K562 (cell line): ENCODE data around the gene CGGBP1. TPM values are rescaled to one million over a fixed set of nuclear protein-coding genes. Genes with fewer than 3 reads are reported as not detected.

Experiments used
- ATAC-seq: fragments of 200-7000 bp; cut with Tn5 transposase; 3 replicates; pipeline ENCODE4 v1.9.1; 2020; ENCODE audit warnings: moderate library complexity
- BruUV-seq: library from RNA; stranded (reverse); fragments of 400-500 nt; replicated peaks from 2 replicates; lab custom pipeline; 2021; lab: Mats Ljungman, UMichigan
- CTCF ChIA-PET: fragments of 300-600 bp; formaldehyde crosslinking; extraction: SDS; loops from one replicate; lab custom pipeline; 2021; ENCODE audit warnings: low intra/inter-chr PET ratio; lab: Yijun Ruan, JAX
- POLR2A ChIA-PET: fragments of 300-600, 350-650 bp; sonication (Branson Sonifier 250); formaldehyde crosslinking; extraction: SDS; loops from one replicate; lab custom pipeline; 2021; ENCODE audit warnings: antibody characterized with exemption, inconsistent platforms; lab: Yijun Ruan, JAX
- DNase-seq, 4 experiments: peaks; one replicate each; pipeline versions ENCODE4 v3.0.0 to v3.0.0-alpha.2; 2011 to 2018; ENCODE audit warnings: low spot score in 3 of 4, mixed read lengths in 3 of 4; ENCODE audit errors: extremely low read depth in 1 of 4
- FAIRE-seq: peaks from 2 replicates; lab custom pipeline; 2011; peaks lifted over from hg19 to GRCh38; lab: Jason Lieb, UNC
- H2AFZ ChIP-seq: 2 replicates; pipeline ENCODE4 v1.6.0; 2011; ENCODE audit warnings: low read depth, low read length, control low read depth, inconsistent platforms
- H3K27ac ChIP-seq: fragments of 200-600 bp; 3 replicates; pipeline ENCODE4 v1.8.0; 2011; ENCODE audit warnings: low read depth, mild to moderate bottlenecking, control low read depth, inconsistent platforms, low read length, moderate library complexity, mixed read lengths; ENCODE audit errors: extremely low read depth
- H3K27me3 ChIP-seq, 2 experiments: fragments of 300-600 bp in 1 of 2; 2 replicates in 1 of 2; 3 replicates in 1 of 2; pipeline versions ENCODE4 v1.6.0 to v1.8.0; 2011; ENCODE audit warnings: inconsistent platforms in 2 of 2, low read length in 2 of 2, mild to moderate bottlenecking in 1 of 2, mixed read lengths in 1 of 2, moderate library complexity in 1 of 2; ENCODE audit not compliant: control insufficient read depth in 2 of 2, insufficient read depth in 2 of 2
- H3K36me3 ChIP-seq: fragments of 300-600 bp; 3 replicates; pipeline ENCODE4 v1.8.0; 2011; ENCODE audit warnings: mild to moderate bottlenecking, low read length, inconsistent platforms; ENCODE audit not compliant: control insufficient read depth, insufficient read depth
- H3K4me1 ChIP-seq, 2 experiments: fragments of 200-600 bp in 1 of 2; replicated peaks in 1 of 2; 2 replicates in 1 of 2; 3 replicates in 1 of 2; pipeline versions ENCODE4 v1.5.1 to v1.8.0; 2011; ENCODE audit warnings: inconsistent platforms in 2 of 2, low read length in 2 of 2, mild to moderate bottlenecking in 1 of 2, mixed read lengths in 1 of 2, moderate library complexity in 1 of 2; ENCODE audit not compliant: control insufficient read depth in 2 of 2, insufficient read depth in 2 of 2
- H3K4me2 ChIP-seq: 2 replicates; pipeline ENCODE4 v1.6.1; 2011; ENCODE audit warnings: low read length, control low read depth, inconsistent platforms, mixed read lengths; ENCODE audit not compliant: insufficient read depth
- H3K4me3 ChIP-seq: fragments of 200-600 bp; sonication (generic), shearing (Covaris generic); 2 replicates; pipeline ENCODE4 v1.5.1; 2016; ENCODE audit warnings: control low read depth, inconsistent platforms
- H3K79me2 ChIP-seq: fragments of 200-600 bp; 3 replicates; pipeline ENCODE4 v1.8.0; 2011; ENCODE audit warnings: low read length, inconsistent platforms; ENCODE audit not compliant: control insufficient read depth, insufficient read depth
- H3K9ac ChIP-seq, 2 experiments: 2 replicates each; pipeline versions ENCODE4 v1.6.0 to v1.6.1; 2011; ENCODE audit warnings: low read depth in 2 of 2, low read length in 2 of 2, control low read depth in 1 of 2, inconsistent platforms in 1 of 2, mild to moderate bottlenecking in 1 of 2, mixed read lengths in 1 of 2; ENCODE audit not compliant: insufficient read depth in 1 of 2
- H3K9me1 ChIP-seq: one replicate; pipeline ENCODE4 v1.6.0; 2011; ENCODE audit warnings: inconsistent platforms, mild to moderate bottlenecking, low read length, moderate library complexity; ENCODE audit not compliant: control insufficient read depth, insufficient read depth
- H3K9me3 ChIP-seq: replicated peaks from 2 replicates; pipeline ENCODE4 v1.5.1; 2011; ENCODE audit warnings: low read depth, low read length, inconsistent platforms; ENCODE audit not compliant: control insufficient read depth, insufficient read depth
- H4K20me1 ChIP-seq: replicated peaks from 2 replicates; pipeline ENCODE4 v1.6.1; 2011; ENCODE audit warnings: low read length, inconsistent platforms, mixed read lengths; ENCODE audit not compliant: control insufficient read depth, insufficient read depth
- ATF1 ChIP-seq, 2 experiments: fragments of 450-650 bp in 1 of 2; IDR thresholded peaks; 2 replicates each; pipeline ENCODE4 v1.6.1; 2016; ENCODE audit warnings: missing compliant biosample characterization in 1 of 2, missing genetic modification characterization in 1 of 2
- BRF1 ChIP-seq: IDR thresholded peaks from 3 replicates; pipeline ENCODE4 v1.6.1; 2011; ENCODE audit warnings: borderline replicate concordance, mild to moderate bottlenecking; ENCODE audit not compliant: insufficient read length; ENCODE audit errors: extremely low read depth
- ELF2 ChIP-seq: fragments of 250-450 bp; sonication (Bioruptor Pico); IDR thresholded peaks from 2 replicates; pipeline ENCODE4 v1.5.0; 2021; ENCODE audit warnings: mild to moderate bottlenecking
- IRF2 ChIP-seq: sonication (generic); formaldehyde crosslinking; IDR thresholded peaks from 2 replicates; pipeline ENCODE4 v1.8.1; 2022; ENCODE audit warnings: mild to moderate bottlenecking, missing genetic modification reagents
- JUNB ChIP-seq: fragments of 450-650 bp; formaldehyde crosslinking; conservative IDR thresholded peaks from 2 replicates; pipeline ENCODE4 v1.4.0; 2020; ENCODE audit warnings: mild to moderate bottlenecking
- RBM25 ChIP-seq: fragments of 200-400 bp; formaldehyde crosslinking; IDR thresholded peaks from 2 replicates; pipeline ENCODE4 v1.6.1; 2018; ENCODE audit warnings: low read length, low read depth, moderate library complexity; ENCODE audit not compliant: severe bottlenecking
- ZKSCAN3 ChIP-seq: fragments of 250-450 bp; sonication (Bioruptor Pico); IDR thresholded peaks from 2 replicates; pipeline ENCODE4 v1.4.0; 2020
- ZNF507 ChIP-seq: conservative IDR thresholded peaks from 2 replicates; pipeline ENCODE4 v1.6.1; 2017; ENCODE audit warnings: missing genetic modification characterization, missing compliant biosample characterization
- ZSCAN32 ChIP-seq: fragments of 450-650 bp; formaldehyde crosslinking; IDR thresholded peaks from 2 replicates; pipeline ENCODE4 v1.4.0; 2020; ENCODE audit warnings: mild to moderate bottlenecking, moderate library complexity
- WGBS: fragments of 100-300 bp; shearing (Covaris generic); methylation state at CpG from one replicate; pipeline ENCODE4 v1.1.6; 2016; ENCODE audit warnings: low coverage, mixed read lengths; ENCODE audit not compliant: insufficient coverage; ENCODE audit errors: missing lambda C conversion rate; 5-methylcytosine and 5-hydroxymethylcytosine counted together
- in situ Hi-C: fragments of 300-500 bp; cut with MboI; formaldehyde crosslinking; loops from 4 replicates; pipeline ENCODE4 v1.15.0; 2018; ENCODE audit warnings: inconsistent platforms, mixed read lengths
- intact Hi-C: fragments of 100-400 bp; cut with micrococcal nuclease; formaldehyde crosslinking; loops from 2 replicates; pipeline ENCODE4 v1.14.2; 2022
- polyA plus RNA-seq, 8 experiments: library from polyadenylated mRNA; depleted of rRNA in 4 of 8; stranded (reverse) in 5 of 8; unstranded in 3 of 8; fragments of >200 nt; fragmentation: Nextera tagmentation in 2 of 8; fragmentation: Illumina TruSeq in 1 of 8; extraction: Ambion mirVana in 2 of 8; extraction: Trizol in 1 of 8; gene quantifications; 2 replicates each; pipeline versions ENCODE4 v1.2.1 to v1.2.3, GENCODE V29; 2011 to 2014; ENCODE audit warnings: inconsistent platforms in 1 of 8, missing spikeins in 1 of 8
- total RNA-seq, 7 experiments: library from RNA; depleted of rRNA in 6 of 7; stranded (reverse); fragments of >200 nt in 6 of 7; fragmentation: Illumina TruSeq in 2 of 7; extraction: Trizol in 2 of 7; gene quantifications; 2 replicates each; pipeline versions ENCODE4 v1.2.1 to v1.2.3, GENCODE V29; 2011 to 2021; ENCODE audit warnings: low replicate concordance in 1 of 7
- TF ChIP-seq, protein P1 (sequence below): sonication (generic); formaldehyde crosslinking; IDR thresholded peaks from 2 replicates; pipeline ENCODE4 v1.8.1; 2023; ENCODE audit warnings: mild to moderate bottlenecking, missing genetic modification reagents
- TF ChIP-seq, protein P2 (sequence below): fragments of 250-450 bp; sonication (Bioruptor Pico); IDR thresholded peaks from 2 replicates; pipeline ENCODE4 v1.9.0; 2021; ENCODE audit warnings: mild to moderate bottlenecking, inconsistent platforms

CGGBP1 gene
- total and polyA plus RNA-seq, 9 of the 15 experiments (the other 6 are each of a cell fraction or from before 2014, with no cell fraction given) = 14.4 to 47.8 (median 37.8) TPM

DNA sequence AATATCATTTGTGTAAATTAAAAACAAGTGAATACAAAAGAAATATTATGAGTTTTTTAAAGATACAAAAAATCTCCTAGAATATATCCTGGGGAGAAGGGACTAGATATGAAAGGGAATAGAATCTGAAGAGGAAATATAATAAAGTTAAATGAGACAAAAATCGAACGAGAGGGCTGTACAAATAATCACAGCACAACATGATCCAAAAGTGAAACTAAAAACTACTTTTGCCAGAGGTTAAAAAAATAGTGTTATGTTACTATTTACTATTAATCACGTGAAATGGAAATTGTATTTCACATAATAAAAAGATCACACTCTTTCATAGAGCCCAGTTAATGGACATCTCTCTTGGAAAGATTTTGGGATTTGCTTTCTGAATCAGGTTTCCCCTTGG is 28.6 kb downstream of the CGGBP1 start:
- ChIA-PET CTCF (no interaction called here), POLR2A (no interaction called here)
- intact Hi-C loops (no loop called here), in situ Hi-C loops (no loop called here)
- Histone ChIP-seq H3K27me3 (no peaks in the 10 kb centered on the region), H3K4me3 (no peak overlapping the region), H3K36me3 (no peaks in the 10 kb centered on the region), H3K9ac (no peak overlapping the region), H3K9me1 (no peaks in the 10 kb centered on the region), H3K79me2 (no peaks in the 10 kb centered on the region), H3K27ac (no peak overlapping the region), H4K20me1 (no peaks in the 10 kb centered on the region), H3K4me1 (peaks cover 7% of the 10 kb centered on the region in 2 experiments; a peak in 4 of 5 replicates), H3K9me3 (no peaks in the 10 kb centered on the region), H2AFZ (no peak overlapping the region), H3K4me2 (no peak overlapping the region)
- no TSS peak for BruUV-seq
- TF ChIP-seq ZNF507 (tag) = 0 out of 2 replicates have a peak, but pooled peaks have one; percentile 26
- no peak for TF ChIP-seq BRF1
- DNase-seq (no peak), ATAC-seq (no peak), FAIRE-seq (no peak)
- 75% methylated on average over 3 of the region's 3 CpGs for WGBS

DNA sequence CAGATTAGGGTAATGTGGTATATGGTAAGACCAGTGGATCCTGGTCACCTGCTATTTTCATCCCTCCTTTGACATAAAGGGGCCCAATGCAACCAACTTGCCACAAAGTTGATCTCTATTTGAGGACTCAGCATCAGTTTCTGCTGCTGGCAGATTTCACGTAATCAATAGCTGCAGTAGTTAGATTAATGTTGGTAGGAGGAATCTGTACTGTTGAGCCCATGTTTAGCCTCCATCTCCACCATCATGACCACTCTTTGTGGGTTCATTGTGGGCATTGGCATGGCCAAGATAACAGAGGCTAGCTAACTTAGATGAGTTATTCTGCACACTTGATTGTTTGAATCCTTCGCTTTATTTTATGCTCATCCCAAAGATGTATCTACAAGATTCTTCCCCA is 29.9 kb downstream of the CGGBP1 start:
- Histone ChIP-seq H3K4me3 (no peak overlapping the region), H4K20me1 (no peaks in the 10 kb centered on the region), H3K9ac (no peak overlapping the region), H3K79me2 (no peaks in the 10 kb centered on the region), H3K4me2 (no peak overlapping the region), H3K4me1 (peaks cover 3 to 4% of the 10 kb centered on the region in 2 experiments; a peak in 4 of 5 replicates), H3K27me3 (no peaks in the 10 kb centered on the region), H3K9me1 (no peaks in the 10 kb centered on the region), H3K36me3 (no peaks in the 10 kb centered on the region), H2AFZ (no peak overlapping the region), H3K9me3 (no peaks in the 10 kb centered on the region), H3K27ac (no peak overlapping the region)
- intact Hi-C loops = no loop called here
- ChIA-PET CTCF (no interaction called here), POLR2A (no interaction called here)
- BruUV-seq = no TSS peak
- FAIRE-seq (no peak), DNase-seq (no peak), ATAC-seq (no peak)
- WGBS = 83% methylated on average over 2 of the region's 2 CpGs
- in situ Hi-C loops = no loop called here
- TF ChIP-seq RBM25 (no peak), ZKSCAN3 (no peak), ZSCAN32 (CRISPR knock-in tag) (no peak), ELF2 (CRISPR knock-in tag) (no peak), IRF2 (CRISPR knock-in tag) (no peak), JUNB (CRISPR knock-in tag) (no peak), ATF1 (CRISPR knock-in tag; IDR thresholded peaks at IDR 0.05) (no peak), ATF1 (tag; IDR thresholded peaks at IDR 0.05) (no peak)
- TF ChIP-seq, protein P1, sequence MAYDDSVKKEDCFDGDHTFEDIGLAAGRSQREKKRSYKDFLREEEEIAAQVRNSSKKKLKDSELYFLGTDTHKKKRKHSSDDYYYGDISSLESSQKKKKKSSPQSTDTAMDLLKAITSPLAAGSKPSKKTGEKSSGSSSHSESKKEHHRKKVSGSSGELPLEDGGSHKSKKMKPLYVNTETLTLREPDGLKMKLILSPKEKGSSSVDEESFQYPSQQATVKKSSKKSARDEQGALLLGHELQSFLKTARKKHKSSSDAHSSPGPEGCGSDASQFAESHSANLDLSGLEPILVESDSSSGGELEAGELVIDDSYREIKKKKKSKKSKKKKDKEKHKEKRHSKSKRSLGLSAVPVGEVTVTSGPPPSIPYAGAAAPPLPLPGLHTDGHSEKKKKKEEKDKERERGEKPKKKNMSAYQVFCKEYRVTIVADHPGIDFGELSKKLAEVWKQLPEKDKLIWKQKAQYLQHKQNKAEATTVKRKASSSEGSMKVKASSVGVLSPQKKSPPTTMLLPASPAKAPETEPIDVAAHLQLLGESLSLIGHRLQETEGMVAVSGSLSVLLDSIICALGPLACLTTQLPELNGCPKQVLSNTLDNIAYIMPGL (CRISPR knock-in tag) = no peak
- TF ChIP-seq, protein P2, sequence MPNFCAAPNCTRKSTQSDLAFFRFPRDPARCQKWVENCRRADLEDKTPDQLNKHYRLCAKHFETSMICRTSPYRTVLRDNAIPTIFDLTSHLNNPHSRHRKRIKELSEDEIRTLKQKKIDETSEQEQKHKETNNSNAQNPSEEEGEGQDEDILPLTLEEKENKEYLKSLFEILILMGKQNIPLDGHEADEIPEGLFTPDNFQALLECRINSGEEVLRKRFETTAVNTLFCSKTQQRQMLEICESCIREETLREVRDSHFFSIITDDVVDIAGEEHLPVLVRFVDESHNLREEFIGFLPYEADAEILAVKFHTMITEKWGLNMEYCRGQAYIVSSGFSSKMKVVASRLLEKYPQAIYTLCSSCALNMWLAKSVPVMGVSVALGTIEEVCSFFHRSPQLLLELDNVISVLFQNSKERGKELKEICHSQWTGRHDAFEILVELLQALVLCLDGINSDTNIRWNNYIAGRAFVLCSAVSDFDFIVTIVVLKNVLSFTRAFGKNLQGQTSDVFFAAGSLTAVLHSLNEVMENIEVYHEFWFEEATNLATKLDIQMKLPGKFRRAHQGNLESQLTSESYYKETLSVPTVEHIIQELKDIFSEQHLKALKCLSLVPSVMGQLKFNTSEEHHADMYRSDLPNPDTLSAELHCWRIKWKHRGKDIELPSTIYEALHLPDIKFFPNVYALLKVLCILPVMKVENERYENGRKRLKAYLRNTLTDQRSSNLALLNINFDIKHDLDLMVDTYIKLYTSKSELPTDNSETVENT (CRISPR knock-in tag) = no peak
